ENCODE data around the gene MRPS18A. TPM values are rescaled to one million over a fixed set of nuclear protein-coding genes. Genes with fewer than 3 reads are reported as not detected.

MRPS18A gene
- total RNA-seq, 2 experiments from 2014 or later: 45.4 to 52.9 TPM

DNA sequence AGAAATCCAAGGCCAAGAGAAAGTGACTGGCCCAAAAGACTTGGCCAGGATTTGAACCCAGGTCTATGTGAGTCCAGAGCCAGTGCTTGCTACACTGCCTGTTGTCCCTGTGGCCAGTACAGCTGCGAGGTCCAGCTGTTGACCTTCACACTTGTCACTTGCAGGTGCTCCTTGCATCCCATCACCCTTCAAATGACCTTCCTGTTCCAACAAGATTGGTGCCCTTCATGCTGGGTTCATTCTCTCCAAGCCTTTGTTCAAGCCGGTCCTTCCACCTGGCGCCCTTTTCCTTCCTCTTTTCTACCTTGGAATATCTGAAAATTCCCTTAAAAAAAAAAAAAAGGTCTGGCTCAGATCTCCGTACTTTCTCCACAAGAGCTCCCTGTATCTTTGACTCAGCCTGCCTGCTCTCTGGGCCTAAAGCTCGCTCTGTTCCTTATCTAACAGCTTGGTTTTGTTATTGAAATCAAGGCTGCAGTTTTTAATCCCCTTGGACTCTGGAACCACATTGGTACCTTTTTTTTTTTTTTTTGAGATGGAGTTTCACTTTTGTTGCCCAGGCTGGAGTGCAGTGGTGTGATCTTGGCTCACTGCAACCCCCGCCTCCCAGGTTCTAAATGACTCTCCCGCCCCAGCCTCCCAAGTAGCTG lies 22.2 kb upstream of the MRPS18A start:
- ATAC-seq: no peak
- Mint-ChIP-seq H3K36me3 (ENCODE audit: low read depth) (no peaks in the 10 kb centered on the region), H3K27me3 (peaks cover 18% of the 10 kb centered on the region), H3K27ac (no peak overlapping the region), H3K4me3 (no peak overlapping the region), H3K4me1 (ENCODE audit: low read depth) (peaks cover 19% of the 10 kb centered on the region), H3K9me3 (no peaks in the 10 kb centered on the region)
- intact Hi-C loops (cut with micrococcal nuclease): no loop called here
- no peak for DNase-seq
- POLR2A ChIA-PET: interaction anchor here (0.6 to 1.3 kb wide), 3 partner anchors 30 to 538 kb away, joined by 3 to 5 read pairs (median 3); no protein-coding TSS in a partner anchor
- TF ChIP-seq, protein P1, sequence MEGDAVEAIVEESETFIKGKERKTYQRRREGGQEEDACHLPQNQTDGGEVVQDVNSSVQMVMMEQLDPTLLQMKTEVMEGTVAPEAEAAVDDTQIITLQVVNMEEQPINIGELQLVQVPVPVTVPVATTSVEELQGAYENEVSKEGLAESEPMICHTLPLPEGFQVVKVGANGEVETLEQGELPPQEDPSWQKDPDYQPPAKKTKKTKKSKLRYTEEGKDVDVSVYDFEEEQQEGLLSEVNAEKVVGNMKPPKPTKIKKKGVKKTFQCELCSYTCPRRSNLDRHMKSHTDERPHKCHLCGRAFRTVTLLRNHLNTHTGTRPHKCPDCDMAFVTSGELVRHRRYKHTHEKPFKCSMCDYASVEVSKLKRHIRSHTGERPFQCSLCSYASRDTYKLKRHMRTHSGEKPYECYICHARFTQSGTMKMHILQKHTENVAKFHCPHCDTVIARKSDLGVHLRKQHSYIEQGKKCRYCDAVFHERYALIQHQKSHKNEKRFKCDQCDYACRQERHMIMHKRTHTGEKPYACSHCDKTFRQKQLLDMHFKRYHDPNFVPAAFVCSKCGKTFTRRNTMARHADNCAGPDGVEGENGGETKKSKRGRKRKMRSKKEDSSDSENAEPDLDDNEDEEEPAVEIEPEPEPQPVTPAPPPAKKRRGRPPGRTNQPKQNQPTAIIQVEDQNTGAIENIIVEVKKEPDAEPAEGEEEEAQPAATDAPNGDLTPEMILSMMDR (IDR thresholded peaks at IDR 0.05): no peak
- CTCF ChIA-PET: interaction anchor here (1.1 to 2.5 kb wide), 2 partner anchors 15 to 63 kb away, joined by 3 to 8 read pairs; no protein-coding TSS in a partner anchor

DNA sequence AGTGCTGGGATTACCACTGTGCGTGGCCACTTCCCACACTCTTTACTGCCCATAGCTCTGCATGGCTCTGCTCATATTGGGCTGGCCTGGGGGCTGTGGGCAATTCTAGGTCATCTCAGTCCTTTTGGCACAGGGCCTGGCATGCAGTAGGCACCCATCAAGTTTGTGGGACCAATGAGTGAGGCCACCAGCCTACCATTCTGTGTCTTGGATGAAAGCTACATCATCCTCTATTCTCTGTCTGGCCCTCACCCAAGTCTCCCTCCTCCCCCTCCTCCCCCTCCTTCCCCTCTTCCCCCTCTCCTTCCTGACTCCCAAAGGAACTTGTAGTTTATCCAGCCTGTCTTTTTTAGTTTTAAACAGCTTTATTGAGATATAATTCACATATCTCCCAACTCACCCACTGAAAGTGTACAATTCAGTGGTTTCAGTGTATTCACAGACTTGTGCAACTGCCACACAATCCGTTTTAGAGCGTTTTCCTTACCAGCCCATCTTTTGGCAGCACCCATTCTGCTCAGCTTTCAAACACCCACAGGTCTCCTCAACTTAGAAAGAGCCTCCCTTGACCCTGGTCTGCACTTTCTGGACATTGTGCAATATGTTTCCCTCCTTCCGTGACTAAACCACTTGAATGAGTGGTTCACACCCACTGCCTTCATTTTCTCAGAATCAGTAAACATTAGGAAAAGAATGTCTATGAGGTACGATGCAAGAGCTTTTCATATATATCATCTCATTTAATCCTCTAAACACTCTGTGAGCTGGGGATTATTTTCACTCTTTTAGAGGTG lies 21.5 kb upstream of the MRPS18A start:
- DNase-seq: peak; percentile 29
- Mint-ChIP-seq H3K9me3 (no peaks in the 10 kb centered on the region), H3K27me3 (peaks cover 19% of the 10 kb centered on the region), H3K4me3 (no peak overlapping the region), H3K27ac (no peak overlapping the region), H3K36me3 (ENCODE audit: low read depth) (no peaks in the 10 kb centered on the region), H3K4me1 (ENCODE audit: low read depth) (peaks cover 19% of the 10 kb centered on the region)
- peak; percentile 60 for ATAC-seq
- TF ChIP-seq, protein P1 (IDR thresholded peaks at IDR 0.05): no peak
- intact Hi-C loops (cut with micrococcal nuclease): no loop called here
- POLR2A ChIA-PET: interaction anchor here (0.7 to 1.3 kb wide), 3 partner anchors 15 to 539 kb away, joined by 3 to 5 read pairs (median 3); no protein-coding TSS in a partner anchor
- CTCF ChIA-PET: interaction anchor here (1.5 to 2.5 kb wide), 2 partner anchors 41 to 64 kb away, joined by 4 to 8 read pairs; no protein-coding TSS in a partner anchor

DNA sequence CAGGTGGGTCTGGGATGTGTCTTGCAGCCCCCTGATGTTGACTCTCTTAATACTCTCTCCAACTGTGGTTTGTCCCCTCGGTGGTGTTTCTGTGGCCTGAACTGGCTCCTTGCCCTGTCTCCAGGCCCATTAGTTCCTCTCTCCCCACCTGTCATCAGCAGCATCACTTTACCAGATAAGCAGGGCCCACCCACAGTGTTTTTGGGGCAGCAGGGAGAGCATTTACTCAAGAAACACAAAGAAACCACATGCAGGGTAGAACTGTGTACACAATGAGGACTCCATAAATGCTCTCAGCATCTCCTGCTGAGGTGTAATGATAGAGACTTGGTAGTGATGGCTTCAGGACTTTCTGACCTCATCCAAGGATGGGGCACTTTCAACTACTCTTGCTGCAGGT lies 20.2 kb upstream of the MRPS18A start:
- Mint-ChIP-seq H3K4me1 (ENCODE audit: low read depth) (peaks cover 19% of the 10 kb centered on the region), H3K36me3 (ENCODE audit: low read depth) (no peaks in the 10 kb centered on the region), H3K27me3 (peaks cover 26% of the 10 kb centered on the region), H3K4me3 (no peak overlapping the region), H3K9me3 (no peaks in the 10 kb centered on the region), H3K27ac (no peak overlapping the region)
- ChIA-PET POLR2A (no interaction called here), CTCF (interaction anchor here (1.2 to 1.5 kb wide), 2 partner anchors 17 to 40 kb away, joined by 4 read pairs; no protein-coding TSS in a partner anchor)
- ATAC-seq: no peak
- TF ChIP-seq, protein P1 (IDR thresholded peaks at IDR 0.05): no peak
- intact Hi-C loops (cut with micrococcal nuclease): no loop called here
- DNase-seq: no peak

DNA sequence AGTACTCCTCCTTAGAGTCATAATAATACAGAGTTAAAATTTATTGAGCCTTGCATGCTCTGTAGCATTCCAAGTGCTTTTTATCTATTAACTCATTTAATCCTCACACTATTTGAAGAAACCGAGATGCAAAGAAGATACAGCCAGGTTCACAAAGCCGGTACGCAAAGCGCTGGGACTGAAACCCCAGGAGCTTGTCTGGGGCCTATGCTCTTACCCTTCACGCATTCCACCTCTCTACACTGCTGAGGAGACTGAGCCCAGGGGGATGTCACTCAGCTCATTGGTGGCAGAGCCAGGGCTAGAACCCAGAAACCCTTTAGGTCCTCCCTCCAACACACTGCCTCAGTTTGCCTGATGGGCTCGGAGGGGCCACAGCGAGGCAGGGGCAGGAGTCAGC lies 19.7 kb upstream of the MRPS18A start:
- DNase-seq (no peak), ATAC-seq (no peak)
- TF ChIP-seq, protein P1 (IDR thresholded peaks at IDR 0.05): no peak
- Mint-ChIP-seq H3K27me3 (peaks cover 31% of the 10 kb centered on the region), H3K9me3 (no peaks in the 10 kb centered on the region), H3K4me1 (ENCODE audit: low read depth) (peaks cover 19% of the 10 kb centered on the region), H3K27ac (no peak overlapping the region), H3K36me3 (ENCODE audit: low read depth) (no peaks in the 10 kb centered on the region), H3K4me3 (no peak overlapping the region)
- ChIA-PET POLR2A (no interaction called here), CTCF (interaction anchor here (1.2 kb wide), 1 partner anchor 17 kb away, joined by 4 read pairs; no protein-coding TSS in a partner anchor)
- intact Hi-C loops (cut with micrococcal nuclease): no loop called here

All from activated CD8-positive, alpha-beta T cell treated with anti-CD3 and anti-CD28 coated beads for 36 hours (primary cell).